CD4-positive, alpha-beta T cell treated with Interleukin-10 for 1 hour (primary cell): ENCODE results near the gene SQOR.
"Not testable (repeated sequence)": the region's sequence is repeated elsewhere in the genome, so short reads cannot be mapped to it uniquely, and the experiment has no call there.

Source experiments
- DNase-seq: peaks from one replicate; pipeline ENCODE4 v3.0.0-alpha.2; 2020

SQOR gene

DNA sequence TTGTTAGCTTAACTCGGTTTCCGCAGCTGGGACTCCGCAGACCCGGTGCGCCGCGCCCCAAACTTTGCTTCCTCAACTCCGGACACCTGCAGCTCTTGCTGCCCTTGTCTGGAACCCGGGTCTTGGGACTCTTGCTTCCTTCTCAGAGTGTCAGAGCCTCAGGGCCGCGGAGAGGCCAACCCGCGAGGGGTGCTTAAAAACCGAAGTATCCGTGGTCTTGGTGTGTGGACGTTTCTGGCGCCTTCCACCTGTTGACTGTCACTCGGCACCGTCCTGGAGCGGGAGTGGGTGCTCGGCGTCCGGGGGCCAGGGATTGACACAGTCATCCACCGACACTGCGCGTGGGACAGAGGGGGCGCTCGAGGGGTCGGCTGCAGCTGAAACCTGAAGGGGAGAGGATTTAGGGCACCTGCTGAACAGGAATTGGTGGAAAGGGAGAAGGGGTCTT lies 386 bp downstream of the SQOR start:
- DNase-seq = peak; percentile 64

GRCh38 chr15:45635763-45636292 lies 999 bp downstream of the SQOR start:
- DNase-seq = no peak

DNA sequence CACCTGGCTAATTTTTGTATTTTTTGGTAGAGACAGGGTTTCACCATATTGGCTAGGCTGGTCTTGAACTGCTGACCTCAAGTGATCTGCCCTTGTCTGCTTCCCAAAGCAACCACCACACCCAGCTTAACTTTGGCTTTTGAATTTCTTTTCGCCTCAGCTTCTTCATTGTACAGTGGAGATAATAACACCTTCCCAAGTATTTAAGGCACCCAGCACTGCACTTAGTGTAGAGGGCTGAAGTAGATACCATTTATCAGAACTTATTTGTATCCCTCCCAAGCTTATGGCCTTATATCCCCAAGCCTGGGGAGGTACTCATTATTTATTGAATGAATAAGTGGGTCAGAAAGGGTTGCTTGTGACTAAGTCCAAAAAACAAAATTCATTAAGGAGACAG lies 2.3 kb downstream of the SQOR start:
- no peak for DNase-seq

- peak; percentile 81 for DNase-seq
These were observed 2.8 kb downstream of the SQOR start for GRCh38 chr15:45637552-45638033.

- no peak for DNase-seq
These were observed 5.8 kb downstream of the SQOR start for GRCh38 chr15:45640616-45641015.

- no peak for DNase-seq
These were observed 6.5 kb downstream of the SQOR start for GRCh38 chr15:45641374-45641781.

GRCh38 chr15:45641999-45642932 lies 7.4 kb downstream of the SQOR start:
- DNase-seq = no peak

- no peak for DNase-seq
These were observed 9.6 kb downstream of the SQOR start for GRCh38 chr15:45644437-45644836.

GRCh38 chr15:45645026-45645980 lies 10.5 kb downstream of the SQOR start:
- no peak for DNase-seq

- DNase-seq = no peak
These were observed 11.4 kb downstream of the SQOR start for GRCh38 chr15:45646220-45646619.

DNA sequence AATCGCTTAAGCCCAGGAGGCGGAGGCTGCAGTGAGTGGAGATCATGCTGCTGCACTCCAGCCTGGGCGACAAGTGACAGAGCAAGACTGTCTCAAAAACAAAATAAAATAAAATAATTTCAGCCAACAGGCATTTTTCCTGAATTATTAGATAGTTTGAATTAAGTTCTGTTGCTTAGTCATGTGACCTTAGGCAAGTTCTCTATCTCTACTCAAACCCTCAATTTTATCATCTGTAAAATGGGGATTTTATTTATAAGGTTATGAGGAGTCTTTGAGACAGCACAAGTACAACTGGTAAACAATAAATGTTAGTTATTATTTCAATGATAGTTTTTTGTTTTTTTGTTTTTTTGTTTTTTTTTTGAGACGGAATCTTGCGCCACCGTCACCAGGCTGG lies 13.0 kb downstream of the SQOR start:
- DNase-seq = no peak

DNA sequence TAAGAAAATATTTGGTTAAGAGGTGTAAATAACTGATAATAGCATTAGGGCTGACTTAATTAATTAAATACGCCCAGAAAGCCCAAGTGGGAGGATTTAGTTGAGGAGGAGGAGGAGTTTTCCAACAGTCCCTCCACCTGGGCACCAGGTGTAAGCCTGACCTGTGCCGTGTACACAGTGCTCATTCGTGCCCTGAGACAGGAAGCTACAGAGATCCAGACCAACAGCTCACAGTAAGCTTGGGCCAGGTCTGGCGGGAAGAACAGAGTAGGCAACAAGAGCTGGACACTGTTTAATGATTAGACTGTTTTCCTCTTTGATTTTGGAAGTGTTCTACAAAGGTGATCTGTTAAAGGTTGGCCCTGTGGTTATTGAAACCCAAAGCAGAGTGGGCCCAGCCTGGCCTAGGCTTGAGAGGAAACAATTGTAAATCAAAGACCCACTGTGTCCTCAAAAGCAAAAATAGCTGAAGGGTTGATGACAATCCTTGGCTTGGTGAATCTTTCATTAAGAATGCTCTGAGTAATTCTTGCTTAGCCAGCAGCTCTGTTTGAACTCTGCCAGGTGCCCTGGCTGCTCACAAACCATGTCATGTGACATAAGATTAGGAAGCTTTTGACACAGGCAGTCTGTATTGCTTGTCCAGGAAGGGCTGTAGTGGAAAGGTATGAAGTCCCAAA lies 13.8 kb downstream of the SQOR start:
- no peak for DNase-seq

DNA sequence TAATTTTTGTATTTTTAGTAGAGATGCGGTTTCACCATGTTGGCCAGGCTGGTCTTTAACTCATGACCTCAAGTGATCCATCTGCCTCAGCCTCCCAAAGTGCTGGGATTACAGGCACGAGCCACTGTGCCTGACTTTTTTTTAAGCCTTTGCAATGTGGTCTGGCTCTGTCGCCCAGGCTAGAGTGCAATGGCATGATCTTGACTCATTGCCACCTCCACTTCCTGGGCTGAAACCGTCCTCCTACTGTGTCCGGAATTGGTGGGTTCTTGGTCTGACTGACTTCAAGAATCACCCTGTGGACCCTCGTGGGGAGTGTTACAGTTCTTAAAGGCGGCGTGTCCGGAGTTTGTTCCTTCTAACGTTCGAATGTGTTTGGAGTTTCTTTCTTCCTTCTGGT lies 15.2 kb downstream of the SQOR start:
- DNase-seq = not testable (repeated sequence)

DNA sequence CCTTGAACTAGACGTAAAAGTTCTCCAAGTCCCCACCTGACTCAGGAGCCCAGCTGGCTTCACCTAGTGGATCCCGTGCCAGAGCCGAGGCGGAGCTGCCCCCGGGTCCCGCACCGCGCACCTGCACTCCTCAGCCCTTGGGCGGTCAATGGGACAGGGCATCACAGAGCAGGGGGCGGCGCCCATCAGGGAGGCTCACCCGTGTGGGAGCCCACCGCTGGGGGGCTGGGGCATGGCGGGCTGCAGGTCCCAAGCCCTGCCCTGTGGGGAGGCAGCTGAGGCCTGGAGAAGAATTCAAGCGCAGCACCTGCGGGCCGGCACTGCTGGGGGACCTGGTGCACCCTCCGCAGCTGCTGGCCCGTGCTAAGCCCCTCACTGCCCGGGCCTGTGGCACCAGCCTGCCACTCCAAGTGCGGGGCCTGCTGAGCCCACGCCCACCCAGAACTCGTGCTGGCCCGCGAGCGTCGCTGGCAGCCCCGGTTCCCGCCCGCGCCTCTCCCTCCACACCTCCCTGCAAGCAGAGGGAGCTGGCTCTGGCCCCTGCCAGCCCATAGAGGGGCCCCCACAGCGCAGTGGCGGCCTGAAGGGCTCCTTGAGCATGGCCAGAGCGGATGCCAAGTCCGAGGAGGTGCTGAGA lies 16.2 kb downstream of the SQOR start:
- no peak for DNase-seq

DNA sequence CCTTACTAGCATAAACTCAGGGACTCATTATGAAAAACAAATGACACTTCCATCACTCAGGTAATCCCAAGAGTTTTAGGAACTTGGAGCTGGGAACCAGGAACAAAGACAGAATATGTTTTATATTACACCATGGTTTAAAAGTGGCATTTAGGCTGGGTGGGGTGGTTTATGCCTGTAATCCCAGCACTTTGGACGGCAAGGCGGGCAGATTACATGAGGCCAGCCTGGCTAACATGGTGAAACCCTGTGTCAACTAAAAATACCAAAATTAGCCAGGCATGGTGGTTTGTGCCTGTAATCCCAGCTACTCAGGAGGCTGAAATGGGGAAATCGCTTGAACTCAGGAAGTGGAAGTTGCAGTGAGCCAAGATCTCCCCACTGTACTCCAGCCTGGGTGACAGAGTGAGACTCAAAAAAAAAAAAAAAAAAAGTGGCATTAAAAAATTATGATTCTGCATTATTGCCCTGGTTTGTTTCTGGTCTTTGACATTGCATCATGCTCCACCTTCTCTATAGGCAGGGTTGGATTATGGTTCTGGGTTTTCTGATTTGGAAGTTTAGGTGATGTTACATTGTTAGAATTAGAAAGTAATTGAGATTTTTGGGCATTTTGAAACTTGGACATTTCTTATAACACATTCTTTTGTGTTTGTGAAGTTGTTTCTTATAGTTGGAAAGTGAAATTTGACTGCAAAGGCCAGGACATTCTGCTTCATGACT lies 19.0 kb downstream of the SQOR start:
- DNase-seq = no peak

- no peak for DNase-seq
These were observed 19.9 kb downstream of the SQOR start for GRCh38 chr15:45654749-45655148.

DNA sequence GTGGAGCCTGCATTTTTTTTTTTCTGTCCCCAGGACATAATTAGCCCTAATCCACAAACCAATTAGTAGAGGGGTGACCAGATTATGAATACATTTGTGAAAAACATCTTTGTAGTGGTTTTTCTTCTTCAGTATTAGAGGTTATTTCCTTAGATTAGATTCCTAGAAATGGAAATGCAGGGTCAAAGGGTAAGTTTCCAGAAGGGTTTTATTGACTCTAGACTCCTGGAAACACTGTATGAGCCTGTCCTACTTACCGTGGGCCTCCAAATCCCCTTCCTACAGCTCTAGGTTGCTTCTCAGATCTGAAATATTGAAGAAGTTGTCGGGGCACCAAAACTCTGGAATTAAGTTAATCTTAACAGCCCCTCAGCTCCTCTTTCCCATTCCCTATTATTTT lies 22.4 kb downstream of the SQOR start:
- no peak for DNase-seq

DNA sequence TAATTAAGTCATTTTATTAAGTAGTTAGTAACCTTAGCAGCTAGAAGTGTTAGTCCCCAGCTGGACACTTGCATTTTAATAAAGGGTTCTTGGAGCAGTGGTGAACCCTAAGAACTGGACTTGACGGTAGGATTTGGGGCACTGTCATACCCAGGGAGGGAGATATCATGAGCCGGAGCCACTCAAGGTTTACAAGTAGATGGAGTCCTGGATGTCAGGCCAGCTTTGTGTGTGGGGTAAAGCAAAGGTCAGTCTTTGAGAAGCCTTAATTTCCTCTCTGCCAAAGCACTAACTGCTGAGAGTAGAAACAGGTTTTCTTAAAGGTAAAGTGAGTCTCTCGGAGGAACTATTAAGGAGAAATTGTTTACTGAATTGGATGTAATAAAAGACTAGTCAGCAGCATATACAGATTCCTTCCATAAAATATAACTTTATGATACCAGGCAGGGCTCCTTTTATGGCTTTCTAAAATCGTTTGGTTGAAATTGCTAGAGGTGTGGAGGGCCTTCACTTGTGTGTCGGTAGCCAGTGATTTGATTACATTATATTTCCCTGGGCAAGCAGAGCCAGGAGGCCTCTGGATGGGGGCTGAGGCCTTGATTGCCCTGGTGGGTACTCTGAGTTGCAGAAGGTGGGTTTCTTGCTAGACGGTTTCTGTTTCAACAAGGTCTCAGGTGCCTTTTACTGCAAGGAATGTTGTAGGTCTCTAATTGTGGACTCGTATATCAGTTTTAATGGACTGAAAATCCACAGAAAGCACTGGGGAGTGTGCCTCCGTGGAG lies 23.1 kb downstream of the SQOR start:
- DNase-seq = no peak

DNA sequence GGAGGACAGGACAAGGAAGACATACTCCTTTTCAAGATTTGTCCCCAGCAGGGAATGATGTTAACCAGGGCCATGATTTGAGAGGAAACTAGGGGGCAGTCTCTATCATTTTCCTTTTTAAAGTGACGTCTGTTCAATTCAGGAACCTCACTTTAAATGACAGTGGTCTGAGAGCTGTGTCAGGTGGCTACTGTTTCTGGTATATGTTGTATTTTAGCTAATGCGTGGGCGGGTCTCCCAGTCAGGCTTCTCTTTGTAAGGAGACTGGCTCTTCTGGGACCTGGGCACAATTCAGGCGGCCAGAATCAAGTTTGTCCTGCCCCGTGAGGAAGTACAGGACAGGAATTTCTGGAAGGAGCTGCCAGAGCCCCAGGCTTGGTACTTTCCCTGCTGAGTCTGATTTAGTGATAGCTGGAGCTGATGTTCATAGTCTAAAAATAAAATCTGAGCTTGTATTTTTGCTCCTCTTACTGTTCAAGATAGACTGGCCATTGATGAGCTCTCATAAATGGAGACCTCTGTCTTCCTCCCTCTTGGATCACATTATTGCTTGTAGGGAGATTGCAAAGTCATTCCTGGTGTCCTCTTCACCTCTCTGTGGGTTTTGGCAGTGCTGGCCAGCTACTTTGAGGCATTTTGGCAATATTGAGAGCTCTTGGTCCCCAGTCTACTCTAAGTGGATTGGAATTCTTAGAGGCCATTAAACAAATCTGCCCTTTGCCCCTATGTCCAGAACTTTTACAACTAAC lies 25.6 kb downstream of the SQOR start:
- no peak for DNase-seq

GRCh38 chr15:45662375-45662774 lies 27.5 kb downstream of the SQOR start:
- no peak for DNase-seq
